GM12878 (cell line): ENCODE results near the gene C1QTNF1. TPM values are rescaled to one million over a fixed set of nuclear protein-coding genes. Genes with fewer than 3 reads are reported as not detected.

ENCODE experiments used
- BACH1 ChIP-seq: fragments of 450-650 bp; IDR thresholded peaks from 2 replicates; pipeline ENCODE4 v1.6.1; 2017; ENCODE audit warnings: mild to moderate bottlenecking, borderline replicate concordance
- BMI1 ChIP-seq: fragments of 450-650 bp; IDR thresholded peaks from 2 replicates; pipeline ENCODE4 v1.6.1; 2016; ENCODE audit warnings: mild to moderate bottlenecking, moderate library complexity, borderline replicate concordance
- CBFB ChIP-seq: IDR thresholded peaks from 2 replicates; pipeline ENCODE4 v1.6.1; 2016; ENCODE audit warnings: antibody characterized with exemption, low read depth
- CHD1 ChIP-seq: IDR thresholded peaks from 2 replicates; pipeline ENCODE4 v1.6.1; 2012; ENCODE audit warnings: low read depth, low read length, improper control_type of control experiment
- CREB1 ChIP-seq: IDR thresholded peaks from 2 replicates; pipeline ENCODE4 v1.6.1; 2012; ENCODE audit warnings: low read depth, mild to moderate bottlenecking, inconsistent platforms
- DPF2 ChIP-seq: fragments of 450-650 bp; IDR thresholded peaks from 2 replicates; pipeline ENCODE4 v1.6.1; 2017; ENCODE audit warnings: mild to moderate bottlenecking
- EGR1 ChIP-seq, 2 experiments: IDR thresholded peaks; 1 replicate in 1 of 2; 2 replicates in 1 of 2; pipeline ENCODE4 v1.6.1; 2011 to 2012; ENCODE audit warnings: low read depth in 2 of 2, low read length in 2 of 2, borderline replicate concordance in 1 of 2, mild to moderate bottlenecking in 1 of 2, moderate library complexity in 1 of 2
- MEF2A ChIP-seq: IDR thresholded peaks from 2 replicates; pipeline ENCODE4 v1.6.1; 2011; ENCODE audit warnings: low read depth, mild to moderate bottlenecking, low read length, moderate library complexity; ENCODE audit not compliant: insufficient read depth
- MEF2B ChIP-seq: fragments of 450-650 bp; IDR thresholded peaks from 2 replicates; pipeline ENCODE4 v1.6.1; 2018; ENCODE audit warnings: mild to moderate bottlenecking, moderate library complexity; ENCODE audit not compliant: partially characterized antibody, poor library complexity, severe bottlenecking
- NFYB ChIP-seq: IDR thresholded peaks from 2 replicates; pipeline ENCODE4 v1.6.1; 2011; ENCODE audit warnings: low read depth, mild to moderate bottlenecking, low read length, improper control_type of control experiment, moderate library complexity; ENCODE audit not compliant: insufficient read depth
- NR2F1 ChIP-seq: fragments of 450-650 bp; conservative IDR thresholded peaks from 2 replicates; pipeline ENCODE4 v1.6.1; 2017; ENCODE audit warnings: mild to moderate bottlenecking
- POLR2A ChIP-seq: IDR thresholded peaks from 2 replicates; pipeline ENCODE4 v1.6.1; 2011; ENCODE audit warnings: low read depth, mild to moderate bottlenecking, low read length
- RB1 ChIP-seq: fragments of 450-650 bp; formaldehyde crosslinking; IDR thresholded peaks from 2 replicates; pipeline ENCODE4 v1.6.1; 2017; ENCODE audit warnings: mild to moderate bottlenecking, borderline replicate concordance
- RBBP5 ChIP-seq: fragments of 200-600 bp; sonication (generic); conservative IDR thresholded peaks from 2 replicates; pipeline ENCODE4 v1.6.1; 2016
- SIN3A ChIP-seq: IDR thresholded peaks from 2 replicates; pipeline ENCODE4 v1.6.1; 2012; ENCODE audit warnings: low read depth, low read length, improper control_type of control experiment
- SP1 ChIP-seq: IDR thresholded peaks from one replicate; pipeline ENCODE4 v1.6.1; 2011; ENCODE audit warnings: low read depth, low read length
- SPI1 ChIP-seq: IDR thresholded peaks from 2 replicates; pipeline ENCODE4 v1.6.1; 2011; ENCODE audit warnings: low read depth, mild to moderate bottlenecking, low read length, moderate library complexity, borderline replicate concordance; ENCODE audit not compliant: insufficient read depth
- SREBF2 ChIP-seq: IDR thresholded peaks from 2 replicates; pipeline ENCODE4 v1.6.1; 2012; ENCODE audit warnings: mild to moderate bottlenecking, low read length
- ZNF24 ChIP-seq: fragments of 450-650 bp; IDR thresholded peaks from 2 replicates; pipeline ENCODE4 v1.6.1; 2017; ENCODE audit warnings: antibody characterized with exemption, mild to moderate bottlenecking
- ZNF622 ChIP-seq: fragments of 450-650 bp; IDR thresholded peaks from 2 replicates; pipeline ENCODE4 v1.6.1; 2017; ENCODE audit warnings: mild to moderate bottlenecking, inconsistent platforms
- polyA plus RNA-seq, 11 experiments: library from polyadenylated mRNA; depleted of rRNA in 4 of 11; unstranded in 6 of 11; stranded (reverse) in 5 of 11; fragments of >200 nt; fragmentation: Nextera tagmentation in 4 of 11; fragmentation: Illumina TruSeq in 1 of 11; extraction: Ambion mirVana in 4 of 11; extraction: Trizol in 1 of 11; gene quantifications; 1 replicate in 1 of 11; 2 replicates in 10 of 11; pipeline versions ENCODE4 v1.2.1 to v1.2.3, GENCODE V29; 2011 to 2016; ENCODE audit warnings: inconsistent platforms in 2 of 11, missing spikeins in 2 of 11, low read depth in 1 of 11
- total RNA-seq, 4 experiments: library from RNA; depleted of rRNA in 3 of 4; stranded (reverse); fragments of >200 nt in 3 of 4; fragmentation: Illumina TruSeq in 1 of 4; extraction: Trizol in 1 of 4; gene quantifications; 2 replicates each; pipeline versions ENCODE4 v1.2.1 to v1.2.3, GENCODE V29; 2013 to 2021
- TF ChIP-seq, protein P1 (sequence below): IDR thresholded peaks from 2 replicates; pipeline ENCODE4 v1.6.1; 2011; ENCODE audit warnings: borderline replicate concordance, low read depth, mild to moderate bottlenecking, moderate library complexity, low read length; ENCODE audit not compliant: insufficient read depth, poor library complexity, severe bottlenecking
- TF ChIP-seq, protein P2 (sequence below): IDR thresholded peaks from 2 replicates; pipeline ENCODE4 v1.6.1; 2011; ENCODE audit warnings: low read depth, mild to moderate bottlenecking, low read length, moderate library complexity, borderline replicate concordance; ENCODE audit errors: extremely low read depth
- TF ChIP-seq, protein P3 (sequence below): fragments of 450-650 bp; IDR thresholded peaks from 2 replicates; pipeline ENCODE4 v1.6.1; 2014; ENCODE audit warnings: mild to moderate bottlenecking
- TF ChIP-seq, protein P4 (sequence below): fragments of 450-650 bp; IDR thresholded peaks from 2 replicates; pipeline ENCODE4 v1.6.1; 2017; ENCODE audit warnings: mild to moderate bottlenecking, moderate library complexity

C1QTNF1 gene
- total and polyA plus RNA-seq, 10 of the 15 experiments (the other 5 are each of a cell fraction or from before 2014, with no cell fraction given) = 0.05 to 1.1 (median 0.15) TPM; not detected in 4

DNA sequence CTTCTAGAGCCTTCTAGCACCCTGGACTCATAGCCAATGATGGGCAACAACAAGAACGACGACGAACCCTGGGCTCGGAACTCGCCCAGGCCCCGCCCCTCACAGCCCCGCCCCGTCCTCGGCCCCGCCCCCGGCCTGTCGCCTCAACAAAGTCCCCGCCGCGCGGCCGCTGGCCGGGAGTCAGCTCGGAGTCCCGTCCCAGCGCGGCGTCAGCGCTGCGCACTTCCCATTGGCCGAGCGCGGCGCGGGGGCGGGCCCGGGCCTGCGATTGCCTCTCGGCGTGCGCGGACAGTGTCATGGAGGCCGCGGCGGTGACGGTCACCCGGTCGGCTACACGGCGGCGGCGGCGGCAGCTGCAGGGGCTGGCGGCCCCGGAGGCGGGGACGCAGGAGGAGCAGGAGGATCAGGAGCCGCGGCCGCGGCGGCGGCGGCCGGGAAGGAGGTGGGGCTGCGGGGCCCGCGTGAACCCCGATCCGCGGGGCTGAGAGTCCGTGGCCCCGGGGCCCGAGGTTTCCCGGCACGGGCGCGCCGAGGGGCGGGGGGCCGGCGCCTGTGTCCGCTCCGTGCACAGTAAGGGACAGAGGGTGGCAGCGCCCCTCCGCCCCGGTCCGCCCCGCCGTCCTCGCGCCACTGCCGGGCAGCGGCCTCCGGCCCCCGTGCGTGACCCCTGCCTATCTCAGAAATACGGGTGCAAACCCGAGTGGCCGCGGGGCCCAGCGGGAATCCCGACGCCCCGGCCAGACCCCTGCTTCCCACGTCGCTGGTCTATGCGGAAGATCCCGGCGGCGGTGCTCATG is 50.9 kb downstream of the C1QTNF1 start, which contains the start of gene ENGASE (continued):
- TF ChIP-seq ZNF24 (peak; percentile 43; the same call in 1 of the 2 replicates), RB1 (peak; percentile 76; the same call in 1 of the 2 replicates), NR2F1 (peak; percentile 85), BMI1 (no peak), CBFB (no peak), CHD1 (no peak), ZNF622 (no peak), SIN3A (0 out of 2 replicates have a peak, but pooled peaks have one; percentile 21), RBBP5 (no peak), SREBF2 (no peak), SP1 (peak; percentile 61), MEF2B (no peak), BACH1 (peak; percentile 59; the same call in 1 of the 2 replicates), NFYB (peak; percentile 77; the same call in 1 of the 2 replicates), DPF2 (peak; percentile 82), SPI1 (peak; percentile 14; the same call in 1 of the 2 replicates), POLR2A (peak; percentile 78), MEF2A (no peak), EGR1 (IDR thresholded peaks at IDR 0.05; ENCODE audit: borderline replicate concordance in 1 of 2, low read depth in 2 of 2, low read length in 2 of 2) (peak in 1 of 2 experiments; percentile 84; a peak in 2 of 3 replicates), CREB1 (peak; percentile 55; the same call in 1 of the 2 replicates)
- TF ChIP-seq, protein P1, sequence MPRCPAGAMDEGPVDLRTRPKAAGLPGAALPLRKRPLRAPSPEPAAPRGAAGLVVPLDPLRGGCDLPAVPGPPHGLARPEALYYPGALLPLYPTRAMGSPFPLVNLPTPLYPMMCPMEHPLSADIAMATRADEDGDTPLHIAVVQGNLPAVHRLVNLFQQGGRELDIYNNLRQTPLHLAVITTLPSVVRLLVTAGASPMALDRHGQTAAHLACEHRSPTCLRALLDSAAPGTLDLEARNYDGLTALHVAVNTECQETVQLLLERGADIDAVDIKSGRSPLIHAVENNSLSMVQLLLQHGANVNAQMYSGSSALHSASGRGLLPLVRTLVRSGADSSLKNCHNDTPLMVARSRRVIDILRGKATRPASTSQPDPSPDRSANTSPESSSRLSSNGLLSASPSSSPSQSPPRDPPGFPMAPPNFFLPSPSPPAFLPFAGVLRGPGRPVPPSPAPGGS = no peak
- TF ChIP-seq, protein P2, sequence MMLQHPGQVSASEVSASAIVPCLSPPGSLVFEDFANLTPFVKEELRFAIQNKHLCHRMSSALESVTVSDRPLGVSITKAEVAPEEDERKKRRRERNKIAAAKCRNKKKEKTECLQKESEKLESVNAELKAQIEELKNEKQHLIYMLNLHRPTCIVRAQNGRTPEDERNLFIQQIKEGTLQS = no peak
- TF ChIP-seq, protein P3, sequence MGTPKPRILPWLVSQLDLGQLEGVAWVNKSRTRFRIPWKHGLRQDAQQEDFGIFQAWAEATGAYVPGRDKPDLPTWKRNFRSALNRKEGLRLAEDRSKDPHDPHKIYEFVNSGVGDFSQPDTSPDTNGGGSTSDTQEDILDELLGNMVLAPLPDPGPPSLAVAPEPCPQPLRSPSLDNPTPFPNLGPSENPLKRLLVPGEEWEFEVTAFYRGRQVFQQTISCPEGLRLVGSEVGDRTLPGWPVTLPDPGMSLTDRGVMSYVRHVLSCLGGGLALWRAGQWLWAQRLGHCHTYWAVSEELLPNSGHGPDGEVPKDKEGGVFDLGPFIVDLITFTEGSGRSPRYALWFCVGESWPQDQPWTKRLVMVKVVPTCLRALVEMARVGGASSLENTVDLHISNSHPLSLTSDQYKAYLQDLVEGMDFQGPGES = peak; percentile 46; the same call in 1 of the 2 replicates
- TF ChIP-seq, protein P4, sequence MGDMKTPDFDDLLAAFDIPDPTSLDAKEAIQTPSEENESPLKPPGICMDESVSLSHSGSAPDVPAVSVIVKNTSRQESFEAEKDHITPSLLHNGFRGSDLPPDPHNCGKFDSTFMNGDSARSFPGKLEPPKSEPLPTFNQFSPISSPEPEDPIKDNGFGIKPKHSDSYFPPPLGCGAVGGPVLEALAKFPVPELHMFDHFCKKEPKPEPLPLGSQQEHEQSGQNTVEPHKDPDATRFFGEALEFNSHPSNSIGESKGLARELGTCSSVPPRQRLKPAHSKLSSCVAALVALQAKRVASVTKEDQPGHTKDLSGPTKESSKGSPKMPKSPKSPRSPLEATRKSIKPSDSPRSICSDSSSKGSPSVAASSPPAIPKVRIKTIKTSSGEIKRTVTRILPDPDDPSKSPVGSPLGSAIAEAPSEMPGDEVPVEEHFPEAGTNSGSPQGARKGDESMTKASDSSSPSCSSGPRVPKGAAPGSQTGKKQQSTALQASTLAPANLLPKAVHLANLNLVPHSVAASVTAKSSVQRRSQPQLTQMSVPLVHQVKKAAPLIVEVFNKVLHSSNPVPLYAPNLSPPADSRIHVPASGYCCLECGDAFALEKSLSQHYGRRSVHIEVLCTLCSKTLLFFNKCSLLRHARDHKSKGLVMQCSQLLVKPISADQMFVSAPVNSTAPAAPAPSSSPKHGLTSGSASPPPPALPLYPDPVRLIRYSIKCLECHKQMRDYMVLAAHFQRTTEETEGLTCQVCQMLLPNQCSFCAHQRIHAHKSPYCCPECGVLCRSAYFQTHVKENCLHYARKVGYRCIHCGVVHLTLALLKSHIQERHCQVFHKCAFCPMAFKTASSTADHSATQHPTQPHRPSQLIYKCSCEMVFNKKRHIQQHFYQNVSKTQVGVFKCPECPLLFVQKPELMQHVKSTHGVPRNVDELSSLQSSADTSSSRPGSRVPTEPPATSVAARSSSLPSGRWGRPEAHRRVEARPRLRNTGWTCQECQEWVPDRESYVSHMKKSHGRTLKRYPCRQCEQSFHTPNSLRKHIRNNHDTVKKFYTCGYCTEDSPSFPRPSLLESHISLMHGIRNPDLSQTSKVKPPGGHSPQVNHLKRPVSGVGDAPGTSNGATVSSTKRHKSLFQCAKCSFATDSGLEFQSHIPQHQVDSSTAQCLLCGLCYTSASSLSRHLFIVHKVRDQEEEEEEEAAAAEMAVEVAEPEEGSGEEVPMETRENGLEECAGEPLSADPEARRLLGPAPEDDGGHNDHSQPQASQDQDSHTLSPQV = 0 out of 2 replicates have a peak, but pooled peaks have one; percentile 28
